ENCODE results near the gene XDH. TPM values are rescaled to one million over a fixed set of nuclear protein-coding genes. Genes with fewer than 3 reads are reported as not detected.

The XDH gene
- total and polyA plus RNA-seq, 8 donors = 0.06 to 40.8 (median 2.4) TPM

DNA sequence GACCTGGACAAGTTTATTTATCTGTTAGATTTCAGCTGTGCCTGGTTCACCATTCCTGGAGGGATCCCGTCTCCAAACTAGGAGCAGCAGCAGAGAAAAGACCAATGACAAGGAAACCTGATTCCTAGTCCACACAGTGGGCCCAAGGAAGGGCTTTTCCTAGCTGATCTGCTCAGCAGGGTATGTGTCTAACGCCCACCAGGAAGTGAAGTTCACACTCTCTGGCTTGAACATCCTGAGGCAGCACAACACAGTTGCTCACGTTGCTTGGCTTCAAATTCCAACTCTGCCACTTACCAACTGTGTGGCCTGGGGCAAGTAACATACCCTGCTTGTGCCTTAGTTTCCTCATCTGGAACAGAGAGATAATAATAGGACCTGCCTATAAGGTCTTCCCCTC is 42.9 kb downstream of the XDH start:
- Histone ChIP-seq H3K9me3 (no peaks in the 10 kb centered on the region), H3K27ac (no peak overlapping the region), H3K36me3 (no peaks in the 10 kb centered on the region), H3K4me1 (no peaks in the 10 kb centered on the region), H3K27me3 (no peaks in the 10 kb centered on the region), H3K4me3 (no peak overlapping the region)
- intact Hi-C loops (cut with DNase I; ENCODE audit: low total_unique reads) = no loop called here
- no peak for DNase-seq
- TF ChIP-seq, protein P1, sequence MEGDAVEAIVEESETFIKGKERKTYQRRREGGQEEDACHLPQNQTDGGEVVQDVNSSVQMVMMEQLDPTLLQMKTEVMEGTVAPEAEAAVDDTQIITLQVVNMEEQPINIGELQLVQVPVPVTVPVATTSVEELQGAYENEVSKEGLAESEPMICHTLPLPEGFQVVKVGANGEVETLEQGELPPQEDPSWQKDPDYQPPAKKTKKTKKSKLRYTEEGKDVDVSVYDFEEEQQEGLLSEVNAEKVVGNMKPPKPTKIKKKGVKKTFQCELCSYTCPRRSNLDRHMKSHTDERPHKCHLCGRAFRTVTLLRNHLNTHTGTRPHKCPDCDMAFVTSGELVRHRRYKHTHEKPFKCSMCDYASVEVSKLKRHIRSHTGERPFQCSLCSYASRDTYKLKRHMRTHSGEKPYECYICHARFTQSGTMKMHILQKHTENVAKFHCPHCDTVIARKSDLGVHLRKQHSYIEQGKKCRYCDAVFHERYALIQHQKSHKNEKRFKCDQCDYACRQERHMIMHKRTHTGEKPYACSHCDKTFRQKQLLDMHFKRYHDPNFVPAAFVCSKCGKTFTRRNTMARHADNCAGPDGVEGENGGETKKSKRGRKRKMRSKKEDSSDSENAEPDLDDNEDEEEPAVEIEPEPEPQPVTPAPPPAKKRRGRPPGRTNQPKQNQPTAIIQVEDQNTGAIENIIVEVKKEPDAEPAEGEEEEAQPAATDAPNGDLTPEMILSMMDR (IDR thresholded peaks at IDR 0.05) = no peak
- TF ChIP-seq POLR2AphosphoS5 (IDR thresholded peaks at IDR 0.05) = no peak
- no peak for TF ChIP-seq POLR2A (IDR thresholded peaks at IDR 0.05)
- no peak for TF ChIP-seq EP300 (IDR thresholded peaks at IDR 0.05)
- WGBS, 5 donors = 56 to 78% (median 68%) methylated on average over 3 of the region's 3 CpGs

DNA sequence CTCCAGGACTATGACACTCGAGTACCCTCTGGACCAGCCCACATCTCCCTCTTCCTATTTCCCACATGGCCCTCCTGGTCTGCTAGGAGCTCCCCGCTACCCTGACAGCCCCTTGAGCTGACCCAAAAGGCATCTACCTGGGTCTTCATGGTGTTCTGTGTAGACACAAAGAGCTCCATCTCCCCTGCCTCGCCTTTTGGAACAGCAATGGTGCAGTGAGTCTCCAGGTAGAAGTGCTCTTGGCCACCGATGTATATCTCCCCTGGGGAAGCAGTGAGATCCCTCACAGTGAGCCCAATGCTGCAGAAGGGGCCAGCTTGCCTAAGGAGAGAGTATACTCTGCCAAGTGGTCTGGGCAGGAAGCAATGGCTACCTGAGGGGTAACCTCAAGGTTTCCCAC is 47.8 kb downstream of the XDH start:
- Histone ChIP-seq H3K4me1 (no peaks in the 10 kb centered on the region), H3K36me3 (no peaks in the 10 kb centered on the region), H3K9me3 (no peaks in the 10 kb centered on the region), H3K27ac (no peak overlapping the region), H3K27me3 (no peaks in the 10 kb centered on the region), H3K4me3 (no peak overlapping the region)
- no peak for DNase-seq
- intact Hi-C loops (cut with DNase I; ENCODE audit: low total_unique reads) = no loop called here
- TF ChIP-seq EP300 (IDR thresholded peaks at IDR 0.05) = no peak
- no peak for TF ChIP-seq POLR2AphosphoS5 (IDR thresholded peaks at IDR 0.05)
- no peak for TF ChIP-seq POLR2A (IDR thresholded peaks at IDR 0.05)
- TF ChIP-seq, protein P1 (IDR thresholded peaks at IDR 0.05) = no peak
- 63 to 92% (median 88%) methylated on average over 4 of the region's 4 CpGs for WGBS, 5 donors

DNA sequence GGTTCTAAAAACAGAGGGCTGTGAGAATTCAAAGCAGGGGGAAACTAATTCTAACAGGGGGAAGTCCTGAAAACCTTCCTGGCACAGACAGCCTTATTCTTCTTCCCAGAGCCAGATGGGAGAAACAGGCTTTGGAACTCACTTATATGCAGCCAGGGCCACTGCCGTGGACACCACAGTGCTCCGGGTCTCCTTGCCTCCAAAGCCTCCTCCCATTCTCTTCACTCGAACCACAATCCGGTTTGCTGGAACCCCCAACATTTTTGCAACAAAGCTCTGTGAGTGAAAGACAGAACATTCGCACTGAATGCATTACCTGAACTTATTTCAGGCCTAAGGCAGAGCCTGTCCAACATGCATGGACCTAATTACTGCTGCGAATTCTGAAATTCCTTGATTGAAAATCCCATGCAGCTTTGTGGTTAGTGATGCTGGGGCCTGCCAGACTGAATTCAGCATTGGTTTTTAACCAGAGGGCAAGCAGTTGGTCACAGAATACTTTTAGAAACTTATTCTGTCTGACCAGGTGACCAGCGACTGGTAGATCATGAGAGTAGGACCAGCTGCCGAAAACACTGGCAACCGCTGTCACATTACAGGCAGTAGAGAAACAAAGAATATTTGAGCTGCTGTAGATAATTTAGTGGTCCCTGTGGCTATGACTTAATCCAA is 48.6 kb downstream of the XDH start:
- intact Hi-C loops (cut with DNase I; ENCODE audit: low total_unique reads) = no loop called here
- WGBS, 5 donors = 92 to 96% (median 94%) methylated on average over 8 to 9 of the region's 9 CpGs
- TF ChIP-seq, protein P1 (IDR thresholded peaks at IDR 0.05) = no peak
- TF ChIP-seq POLR2AphosphoS5 (IDR thresholded peaks at IDR 0.05) = no peak
- TF ChIP-seq EP300 (IDR thresholded peaks at IDR 0.05) = no peak
- no peak for TF ChIP-seq POLR2A (IDR thresholded peaks at IDR 0.05)
- no peaks in the 10 kb centered on the region for H3K4me1 ChIP-seq
- no peak overlapping the region for H3K4me3 ChIP-seq
- no peak overlapping the region for H3K27ac ChIP-seq
- DNase-seq = no peak
- H3K36me3 ChIP-seq = no peaks in the 10 kb centered on the region
- H3K27me3 ChIP-seq = no peaks in the 10 kb centered on the region
- no peaks in the 10 kb centered on the region for H3K9me3 ChIP-seq

DNA sequence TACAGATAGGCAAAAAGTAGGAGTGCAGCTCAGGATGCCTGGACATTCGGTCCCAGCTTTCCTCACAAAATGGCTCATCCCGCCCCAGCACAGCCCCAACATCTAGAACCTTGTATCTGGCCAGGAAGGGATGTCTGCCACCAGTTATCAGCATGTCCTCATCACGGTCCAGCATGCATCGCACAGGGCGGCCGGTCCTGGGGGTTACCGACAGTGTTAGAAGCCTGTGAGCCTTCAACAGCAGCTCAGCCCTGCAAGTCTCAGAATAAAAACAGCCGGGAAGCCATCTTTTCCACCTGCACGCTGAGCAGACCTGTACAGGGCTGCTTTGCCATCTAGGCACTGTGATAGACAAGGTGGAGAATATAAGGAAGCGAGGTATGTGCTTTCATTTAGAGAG is 49.2 kb downstream of the XDH start:
- no peak for TF ChIP-seq POLR2A (IDR thresholded peaks at IDR 0.05)
- no peak for TF ChIP-seq POLR2AphosphoS5 (IDR thresholded peaks at IDR 0.05)
- TF ChIP-seq, protein P1 (IDR thresholded peaks at IDR 0.05) = no peak
- TF ChIP-seq EP300 (IDR thresholded peaks at IDR 0.05) = no peak
- Histone ChIP-seq H3K27me3 (no peaks in the 10 kb centered on the region), H3K36me3 (no peaks in the 10 kb centered on the region), H3K4me3 (no peak overlapping the region), H3K9me3 (no peaks in the 10 kb centered on the region), H3K27ac (no peak overlapping the region), H3K4me1 (no peaks in the 10 kb centered on the region)
- DNase-seq = no peak
- intact Hi-C loops (cut with DNase I; ENCODE audit: low total_unique reads) = no loop called here
- 88 to 94% (median 94%) methylated on average over 10 of the region's 10 CpGs for WGBS, 5 donors
